ENCODE data around the gene NCOA4. TPM values are rescaled to one million over a fixed set of nuclear protein-coding genes. Genes with fewer than 3 reads are reported as not detected.

NCOA4 gene
- 150 and 180 TPM in 2 replicates for total RNA-seq

DNA sequence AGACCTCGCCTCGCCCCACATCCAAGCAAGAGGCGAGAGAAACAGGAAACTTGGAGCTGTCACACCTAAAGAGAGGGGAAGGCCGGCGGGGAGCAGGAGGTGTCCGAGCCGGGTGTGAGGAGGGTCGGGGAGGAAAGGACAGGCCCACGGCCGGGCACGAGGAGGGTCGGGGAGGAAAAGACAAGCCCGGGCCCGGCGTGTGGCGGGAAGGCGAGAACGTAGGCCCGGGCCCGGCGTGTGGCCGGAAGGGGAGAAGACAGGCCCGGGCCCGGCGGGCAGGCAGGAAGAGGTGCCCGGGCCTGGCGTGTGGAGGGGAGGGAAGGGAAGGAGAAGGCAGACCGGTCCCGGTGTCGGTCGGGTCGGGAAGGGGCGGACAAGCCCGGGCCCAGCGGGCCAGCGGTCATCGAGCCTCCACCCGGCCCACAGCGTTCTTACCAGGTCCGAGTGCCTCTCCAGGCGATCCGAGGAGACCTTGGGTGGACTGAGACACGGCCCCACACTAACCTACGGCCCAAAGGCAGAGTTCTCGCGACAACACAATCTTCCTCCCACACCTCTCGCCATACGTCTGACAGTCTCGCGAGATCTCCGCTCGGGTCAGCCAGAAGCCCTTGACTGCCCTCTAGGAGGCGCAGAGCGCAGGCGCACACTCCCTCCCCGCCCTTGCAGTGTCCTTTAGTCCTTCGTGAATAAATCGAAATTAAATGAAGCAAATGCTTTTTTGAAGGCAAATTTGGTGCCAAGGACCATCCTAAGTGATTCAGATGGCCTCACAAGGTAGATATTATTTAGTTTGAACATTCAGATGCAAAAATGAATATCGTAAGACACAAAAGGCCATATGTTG, at the start of gene NCOA4:
NCOA4 (minus strand) TSS at position 533 of the 847 bp plus-strand sequence. CDS start 13,943 bp downstream, outside the sequence.

DNA sequence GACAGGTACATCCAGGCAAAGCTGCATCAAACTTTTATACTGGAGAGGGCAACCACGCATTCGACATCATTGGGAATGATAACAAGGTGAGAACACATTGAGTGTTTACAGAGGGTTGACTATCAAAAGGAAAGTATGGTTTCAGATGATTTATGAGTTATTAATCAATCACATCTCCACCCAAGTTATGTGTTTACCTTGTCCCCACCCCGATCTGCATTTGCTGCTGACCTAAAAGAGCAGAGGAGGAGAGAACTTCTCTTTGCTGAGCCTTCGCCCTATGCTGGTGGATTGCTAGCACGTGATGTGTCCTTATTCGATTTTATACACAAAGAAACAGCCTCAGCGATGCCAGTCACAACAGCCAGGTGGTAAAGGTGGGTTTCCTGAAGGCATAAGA, 15.8 kb upstream of the NCOA4 start, which contains the start of gene MSMB:
MSMB (minus strand) TSS at position 9 of the 400 bp plus-strand sequence. CDS start 32 bp downstream, outside the sequence.

GRCh38 chr10:45972106-45972812, 58.2 kb downstream of the NCOA4 start, which contains the start of gene TIMM23:
Gene TIMM23, plus strand, starts transcription at chr10:45972489. Its CDS starts 136 bp downstream, at chr10:45972625.

Small RNAs within 50 kb of the gene (small RNA-seq; reads per million reads assigned to genes)
- gene SNORA74C-1: not detected

Other genes with a start within 250 kb of the NCOA4 start
- gene AGAP4, start 183.1 kb downstream of the NCOA4 start, total RNA-seq: 1.8 and 4.5 TPM in 2 replicates
- 56.7 and 59.2 TPM in 2 replicates for gene TIMM23, start 58.1 kb downstream of the NCOA4 start, total RNA-seq
- not detected in 2 replicates for gene MSMB, start 15.6 kb upstream of the NCOA4 start, total RNA-seq

Data from subcutaneous preadipocyte (primary cell).